PC-9 (cell line): ENCODE data around the gene SLC25A52. TPM values are rescaled to one million over a fixed set of nuclear protein-coding genes. Genes with fewer than 3 reads are reported as not detected.
"Not testable (repeated sequence)": the region's sequence is repeated elsewhere in the genome, so short reads cannot be mapped to it uniquely, and the experiment has no call there.

Experiments used
- BruUV-seq: library from RNA; stranded (reverse); fragments of 400-500 nt; replicated peaks from 2 replicates; lab custom pipeline; 2021; lab: Mats Ljungman, UMichigan
- CTCF ChIA-PET: fragments of 300-600 bp; sonication (Branson Sonifier 250); formaldehyde crosslinking; loops from one replicate; lab custom pipeline; 2022; ENCODE audit warnings: antibody characterized with exemption; lab: Charles Lee
- POLR2A ChIA-PET: fragments of 300-600 bp; sonication (Branson Sonifier 250); formaldehyde crosslinking; loops from one replicate; lab custom pipeline; 2022; ENCODE audit warnings: antibody characterized with exemption; ENCODE audit not compliant: unreplicated experiment; lab: Charles Lee
- DNase-seq, 2 experiments: peaks; one replicate each; pipeline versions ENCODE4 v3.0.0 to v3.0.0-alpha.2; 2015 to 2022; ENCODE audit warnings: mixed read lengths in 1 of 2
- H2AFZ ChIP-seq: fragments of 200-600 bp; sonication (generic); 2 replicates; pipeline ENCODE4 v1.8.1; 2017; ENCODE audit warnings: antibody characterized with exemption
- H3F3A ChIP-seq: fragments of 200-600 bp; sonication (generic); 2 replicates; pipeline ENCODE4 v1.8.1; 2017; ENCODE audit warnings: antibody characterized with exemption, mild to moderate bottlenecking, low read depth; ENCODE audit not compliant: insufficient read depth
- H3K27ac ChIP-seq: fragments of 200-600 bp; sonication (generic); 2 replicates; pipeline ENCODE4 v1.6.1; 2016; ENCODE audit warnings: mixed run types
- H3K27me3 ChIP-seq: fragments of 200-600 bp; sonication (generic); 2 replicates; pipeline ENCODE4 v1.6.1; 2016; ENCODE audit warnings: low read depth, mixed run types; ENCODE audit not compliant: insufficient read depth
- H3K36me3 ChIP-seq: fragments of 200-600 bp; sonication (generic); 2 replicates; pipeline ENCODE4 v1.6.1; 2016; ENCODE audit warnings: low read depth, mixed run types
- H3K4me1 ChIP-seq: fragments of 200-600 bp; sonication (generic); replicated peaks from 2 replicates; pipeline ENCODE4 v1.6.1; 2016; ENCODE audit warnings: mixed run types; ENCODE audit not compliant: insufficient read depth
- H3K4me2 ChIP-seq: fragments of 200-600 bp; sonication (generic); 2 replicates; pipeline ENCODE4 v1.6.1; 2017; ENCODE audit warnings: mixed run types
- H3K4me3 ChIP-seq: fragments of 200-600 bp; sonication (generic); 2 replicates; pipeline ENCODE4 v1.6.1; 2016; ENCODE audit warnings: mixed run types
- H3K79me2 ChIP-seq: fragments of 200-600 bp; sonication (generic); 2 replicates; pipeline ENCODE4 v1.6.1; 2017; ENCODE audit warnings: low read depth, mixed run types
- H3K9me2 ChIP-seq: fragments of 200-600 bp; sonication (generic); 2 replicates; pipeline ENCODE4 v1.8.1; 2017; ENCODE audit warnings: mild to moderate bottlenecking; ENCODE audit not compliant: insufficient read depth
- H3K9me3 ChIP-seq: fragments of 200-600 bp; sonication (generic); 2 replicates; pipeline ENCODE4 v1.8.1; 2016; ENCODE audit warnings: low read depth; ENCODE audit not compliant: insufficient read depth
- H4K20me1 ChIP-seq: fragments of 200-600 bp; sonication (generic); 2 replicates; pipeline ENCODE4 v1.8.1; 2017; ENCODE audit not compliant: insufficient read depth
- CTCF ChIP-seq: fragments of 200-600 bp; sonication (generic); conservative IDR thresholded peaks from 2 replicates; pipeline ENCODE4 v1.6.1; 2017; ENCODE audit warnings: mixed run types, antibody characterized with exemption, mild to moderate bottlenecking, moderate library complexity
- EZH2 ChIP-seq: fragments of 200-600 bp; sonication (generic); IDR thresholded peaks from 2 replicates; pipeline ENCODE4 v1.8.0; 2017; ENCODE audit warnings: antibody characterized with exemption, low read depth
- intact Hi-C: fragments of 100-400 bp; cut with micrococcal nuclease; formaldehyde crosslinking; loops from one replicate; pipeline ENCODE4 v1.10.0; 2022; ENCODE audit not compliant: unreplicated experiment
- total RNA-seq: library from RNA; stranded (reverse); gene quantifications from 2 replicates; pipeline ENCODE4 v1.2.3, GENCODE V29; 2021

The SLC25A52 gene
- total RNA-seq, 1 experiment from 2014 or later, result not detected

- H2AFZ ChIP-seq, result no peak overlapping the region
- H3K9me2 ChIP-seq, result no peaks in the 10 kb centered on the region
- no peaks in the 10 kb centered on the region for H4K20me1 ChIP-seq
- CTCF ChIA-PET, result no interaction called here
- no peak overlapping the region for H3K27ac ChIP-seq
- no peaks in the 10 kb centered on the region for H3K4me1 ChIP-seq
- H3K36me3 ChIP-seq, result no peaks in the 10 kb centered on the region
- H3K27me3 ChIP-seq, result peaks cover 4% of the 10 kb centered on the region; the same call in 1 of the 2 replicates
- no peak for DNase-seq
- no peak overlapping the region for H3K4me3 ChIP-seq
- no peak overlapping the region for H3K4me2 ChIP-seq
- intact Hi-C loops, result no loop called here
- POLR2A ChIA-PET, result no interaction called here
- BruUV-seq, result no TSS peak
- H3F3A ChIP-seq, result no peaks in the 10 kb centered on the region
- H3K79me2 ChIP-seq, result no peaks in the 10 kb centered on the region
- no peaks in the 10 kb centered on the region for H3K9me3 ChIP-seq
- TF ChIP-seq CTCF (no peak), EZH2 (no peak)
Measured at GRCh38 chr18:31744321-31745067, 16.2 kb downstream of the SLC25A52 start.

- DNase-seq, H3K4me2 ChIP-seq, H3F3A ChIP-seq, H3K4me1 ChIP-seq, intact Hi-C loops, H2AFZ ChIP-seq, POLR2A ChIA-PET, H3K36me3 ChIP-seq, H3K79me2 ChIP-seq, H3K4me3 ChIP-seq, H3K27me3 ChIP-seq, H4K20me1 ChIP-seq, BruUV-seq, H3K9me3 ChIP-seq, H3K27ac ChIP-seq, H3K9me2 ChIP-seq, CTCF ChIA-PET: not testable (repeated sequence)
Measured at GRCh38 chr18:31743600-31743999, 17.1 kb downstream of the SLC25A52 start.

GRCh38 chr18:31741097-31741735 lies 19.5 kb downstream of the SLC25A52 start:
- POLR2A ChIA-PET, result no interaction called here
- no peaks in the 10 kb centered on the region for H4K20me1 ChIP-seq
- H3K36me3 ChIP-seq, result no peaks in the 10 kb centered on the region
- H3K79me2 ChIP-seq, result no peaks in the 10 kb centered on the region
- no peaks in the 10 kb centered on the region for H3K9me2 ChIP-seq
- H3K27me3 ChIP-seq, result peaks cover 4% of the 10 kb centered on the region; the same call in 1 of the 2 replicates
- no TSS peak for BruUV-seq
- TF ChIP-seq CTCF (peak; percentile 85), EZH2 (no peak)
- intact Hi-C loops, result no loop called here
- CTCF ChIA-PET, result no interaction called here
- no peak overlapping the region for H3K4me3 ChIP-seq
- no peak overlapping the region for H3K27ac ChIP-seq
- DNase-seq, result no peak
- no peak overlapping the region for H2AFZ ChIP-seq
- peaks cover 3% of the 10 kb centered on the region; the same call in 1 of the 2 replicates for H3K9me3 ChIP-seq
- H3K4me1 ChIP-seq, result no peaks in the 10 kb centered on the region
- no peak overlapping the region for H3K4me2 ChIP-seq
- no peaks in the 10 kb centered on the region for H3F3A ChIP-seq
